Cardiac muscle cell (in vitro differentiated cells and primary cell): ENCODE data around the gene SSR1. TPM values are rescaled to one million over a fixed set of nuclear protein-coding genes. Genes with fewer than 3 reads are reported as not detected.
"Not testable (repeated sequence)": the region's sequence is repeated elsewhere in the genome, so short reads cannot be mapped to it uniquely, and the experiment has no call there.

Experiments
- DNase-seq, 2 donors: peaks; one replicate each; pipeline versions ENCODE4 v3.0.0 to v3.0.0-alpha.2; 2010 to 2017; ENCODE audit warnings: low read depth in 1 of 2, low spot score in 1 of 2
- H3K27ac ChIP-seq: fragments of 200-600 bp; sonication (generic); 2 replicates; pipeline ENCODE4 v1.5.1; 2016
- H3K27me3 ChIP-seq: fragments of 200-600 bp; sonication (generic); 2 replicates; pipeline ENCODE4 v1.6.0; 2016; ENCODE audit warnings: control low read depth
- H3K36me3 ChIP-seq: fragments of 200-600 bp; sonication (generic); 2 replicates; pipeline ENCODE4 v1.5.1; 2016; ENCODE audit warnings: control low read depth
- H3K4me1 ChIP-seq: fragments of 200-600 bp; sonication (generic); 2 replicates; pipeline ENCODE4 v1.8.1; 2017; ENCODE audit warnings: low read depth, mild to moderate bottlenecking, mixed run types
- H3K4me3 ChIP-seq: fragments of 200-600 bp; sonication (generic); 2 replicates; pipeline ENCODE4 v1.5.1; 2016; ENCODE audit warnings: mild to moderate bottlenecking
- H3K9me3 ChIP-seq: fragments of 200-600 bp; sonication (generic); 2 replicates; pipeline ENCODE4 v1.5.1; 2017; ENCODE audit warnings: low read depth, mild to moderate bottlenecking, control low read depth
- polyA plus RNA-seq: library from polyadenylated mRNA; unstranded; fragments of >200 nt; fragmentation: Nextera tagmentation; extraction: Ambion mirVana; gene quantifications from 2 replicates; pipeline ENCODE4 v1.2.1, GENCODE V29; 2016
- total RNA-seq: library from RNA; depleted of rRNA; stranded (reverse); fragments of >200 nt; gene quantifications from 2 replicates; pipeline ENCODE4 v1.2.3, GENCODE V29; 2016
- TF ChIP-seq, protein P1 (sequence below): IDR thresholded peaks from 2 replicates; pipeline ENCODE4 v1.5.1; 2012; ENCODE audit warnings: low read depth, mild to moderate bottlenecking, low read length

SSR1 gene
- total and polyA plus RNA-seq, 2 experiments from 2014 or later = 26.3 to 54.5 TPM

DNA sequence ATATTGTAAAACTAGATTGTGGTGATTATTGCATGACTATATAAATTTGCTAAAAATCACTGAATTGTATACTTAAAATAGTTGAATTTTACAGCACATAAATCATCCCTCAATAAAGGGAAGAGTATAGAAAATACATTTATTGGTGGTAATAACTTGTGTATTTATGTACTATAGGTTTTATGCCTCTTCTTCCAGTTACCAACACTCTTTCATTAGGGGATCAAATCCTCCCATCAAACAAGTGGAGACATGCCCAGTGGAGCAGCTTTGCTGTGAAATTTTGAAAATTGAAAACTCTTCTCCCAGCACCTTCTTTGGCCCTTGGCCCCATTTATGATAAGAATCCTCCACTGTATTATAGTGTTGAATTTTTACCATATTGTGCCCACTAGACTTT, 10.1 kb upstream of the SSR1 start:
- no peak for DNase-seq
- TF ChIP-seq, protein P1, sequence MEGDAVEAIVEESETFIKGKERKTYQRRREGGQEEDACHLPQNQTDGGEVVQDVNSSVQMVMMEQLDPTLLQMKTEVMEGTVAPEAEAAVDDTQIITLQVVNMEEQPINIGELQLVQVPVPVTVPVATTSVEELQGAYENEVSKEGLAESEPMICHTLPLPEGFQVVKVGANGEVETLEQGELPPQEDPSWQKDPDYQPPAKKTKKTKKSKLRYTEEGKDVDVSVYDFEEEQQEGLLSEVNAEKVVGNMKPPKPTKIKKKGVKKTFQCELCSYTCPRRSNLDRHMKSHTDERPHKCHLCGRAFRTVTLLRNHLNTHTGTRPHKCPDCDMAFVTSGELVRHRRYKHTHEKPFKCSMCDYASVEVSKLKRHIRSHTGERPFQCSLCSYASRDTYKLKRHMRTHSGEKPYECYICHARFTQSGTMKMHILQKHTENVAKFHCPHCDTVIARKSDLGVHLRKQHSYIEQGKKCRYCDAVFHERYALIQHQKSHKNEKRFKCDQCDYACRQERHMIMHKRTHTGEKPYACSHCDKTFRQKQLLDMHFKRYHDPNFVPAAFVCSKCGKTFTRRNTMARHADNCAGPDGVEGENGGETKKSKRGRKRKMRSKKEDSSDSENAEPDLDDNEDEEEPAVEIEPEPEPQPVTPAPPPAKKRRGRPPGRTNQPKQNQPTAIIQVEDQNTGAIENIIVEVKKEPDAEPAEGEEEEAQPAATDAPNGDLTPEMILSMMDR = no peak
- H3K4me3 ChIP-seq = no peak overlapping the region

DNA sequence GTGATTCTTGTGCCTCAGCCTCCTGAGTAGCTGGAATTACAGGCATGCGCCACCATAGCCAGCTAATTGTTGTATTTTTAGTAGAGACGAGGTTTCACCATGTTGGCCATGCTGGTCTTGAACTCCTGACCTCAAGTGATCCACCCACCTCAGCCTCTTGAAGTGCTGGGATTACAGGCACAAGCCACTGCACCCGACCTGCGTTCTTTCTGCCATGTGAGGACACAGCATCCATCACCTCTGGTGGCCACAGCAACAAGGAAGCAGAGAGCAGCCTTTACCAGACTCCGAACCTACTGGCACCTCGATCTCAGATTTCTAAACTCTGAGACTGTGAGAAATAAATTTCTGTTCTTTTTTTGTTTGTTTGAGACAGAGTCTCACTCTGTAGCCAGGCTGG, 8.9 kb upstream of the SSR1 start:
- H3K36me3 ChIP-seq, DNase-seq, H3K9me3 ChIP-seq, H3K4me1 ChIP-seq, H3K4me3 ChIP-seq, H3K27ac ChIP-seq, H3K27me3 ChIP-seq: not testable (repeated sequence)

More for the DNA sequence above, 10.1 kb upstream of the SSR1 start:
- Histone ChIP-seq H3K27ac (no peak overlapping the region), H3K27me3 (no peaks in the 10 kb centered on the region), H3K9me3 (no peaks in the 10 kb centered on the region), H3K4me1 (no peaks in the 10 kb centered on the region), H3K36me3 (no peaks in the 10 kb centered on the region)

DNA sequence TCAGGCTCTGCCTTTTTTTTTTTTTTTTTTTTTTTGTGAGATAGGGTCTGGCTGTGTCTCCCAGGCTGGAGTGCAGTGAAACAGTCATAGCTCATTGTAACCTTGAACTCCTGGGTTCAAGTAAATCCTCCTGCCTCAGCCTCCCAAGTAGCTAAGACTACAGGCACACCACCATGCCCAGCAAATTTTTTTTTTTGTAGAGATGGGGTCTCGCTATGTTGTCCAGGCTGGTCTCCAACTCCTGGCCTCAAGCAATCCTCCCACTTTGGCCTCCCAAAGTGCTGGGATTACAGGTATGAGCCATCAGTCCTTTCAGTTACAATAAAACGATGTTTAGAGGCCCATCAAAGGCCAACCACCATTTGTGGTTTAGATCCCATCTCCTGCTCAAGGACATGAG, 6.4 kb upstream of the SSR1 start:
- H3K4me1 ChIP-seq, H3K9me3 ChIP-seq, H3K36me3 ChIP-seq, H3K27ac ChIP-seq, DNase-seq, H3K27me3 ChIP-seq, H3K4me3 ChIP-seq: not testable (repeated sequence)

DNA sequence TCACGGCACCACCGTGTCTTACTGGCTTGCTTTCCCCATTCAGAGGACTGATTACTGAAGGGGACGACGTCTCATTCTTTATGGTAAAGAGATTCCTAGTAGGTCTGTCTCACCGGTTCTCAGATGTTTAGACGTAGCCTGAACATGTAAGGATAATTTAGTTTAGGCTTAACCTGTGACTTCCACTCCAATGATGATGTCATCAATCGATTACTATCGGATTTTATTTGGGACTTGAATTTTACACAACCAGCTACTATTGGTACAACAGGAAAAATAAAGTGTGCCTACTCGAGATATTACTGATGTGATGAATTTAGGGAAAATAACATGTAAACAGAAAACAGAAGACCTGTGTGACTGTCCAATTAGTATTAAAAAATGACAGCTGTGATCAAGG, 4.5 kb upstream of the SSR1 start:
- Histone ChIP-seq H3K9me3 (no peaks in the 10 kb centered on the region), H3K4me1 (no peaks in the 10 kb centered on the region), H3K27ac (no peak overlapping the region), H3K27me3 (no peaks in the 10 kb centered on the region), H3K36me3 (no peaks in the 10 kb centered on the region), H3K4me3 (no peak overlapping the region)
- TF ChIP-seq, protein P1 = no peak
- DNase-seq = no peak

DNA sequence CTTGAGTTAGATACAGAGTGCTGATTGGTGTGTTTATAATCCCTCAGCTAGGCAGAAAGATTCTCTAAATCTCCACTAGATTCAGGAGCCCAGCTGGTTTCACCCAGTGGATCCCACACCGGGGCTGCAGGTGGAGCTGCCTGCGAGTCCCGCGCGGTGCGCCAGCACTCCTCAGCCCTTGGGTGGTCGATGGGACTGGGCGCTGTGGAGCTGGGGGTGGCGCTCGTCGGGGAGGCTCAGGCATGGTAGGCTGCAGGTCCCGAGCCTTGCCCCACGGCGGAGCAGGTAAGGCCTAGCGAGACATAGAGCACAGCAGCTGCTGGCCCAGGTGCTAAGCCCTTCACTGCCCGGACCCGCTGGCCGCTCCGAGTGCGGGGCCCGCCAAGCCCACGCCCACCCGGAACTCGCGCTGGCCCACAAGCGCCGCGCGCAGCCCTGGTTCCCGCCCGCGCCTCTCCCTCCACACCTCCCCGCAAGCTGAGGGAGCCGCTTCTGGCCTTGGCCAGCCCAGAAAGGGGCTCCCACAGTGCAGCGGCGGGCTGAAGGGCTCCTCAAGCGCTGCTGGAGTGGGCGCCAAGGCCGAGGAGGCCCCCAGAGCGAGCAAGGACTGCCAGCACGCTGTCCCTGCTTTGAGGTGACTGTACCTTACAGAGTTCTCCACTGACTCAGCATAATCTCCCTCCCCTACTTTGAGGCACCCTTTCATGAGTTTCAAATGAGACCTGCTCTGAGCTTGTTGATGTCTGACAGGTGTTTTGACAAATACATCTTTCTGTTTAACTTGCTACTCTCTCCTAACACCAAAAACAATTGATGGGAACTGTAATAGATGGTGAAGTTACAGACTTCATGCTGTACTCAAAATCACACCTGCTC, 3.9 kb upstream of the SSR1 start:
- TF ChIP-seq, protein P1 = no peak
- DNase-seq = no peak

DNA sequence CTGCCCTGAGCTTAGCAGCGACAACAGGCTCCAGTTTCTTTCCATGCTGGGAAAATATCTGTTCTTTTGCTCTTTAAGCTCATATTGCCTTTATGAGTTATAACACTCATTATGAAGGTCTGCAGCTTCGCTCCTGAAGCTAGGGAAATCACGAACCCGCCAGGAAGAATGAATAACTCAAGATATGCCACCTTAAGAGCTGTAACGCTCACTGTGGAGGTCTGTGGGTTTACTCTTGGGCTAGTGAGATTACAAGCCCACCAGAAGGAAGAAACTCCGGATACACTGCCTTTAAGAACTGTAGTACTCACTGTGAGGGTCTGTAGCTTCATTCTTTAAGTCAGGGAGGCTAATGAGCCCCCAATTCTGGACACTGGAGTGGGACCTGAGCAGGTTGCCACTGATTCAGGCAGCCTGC, 3.0 kb upstream of the SSR1 start:
- Histone ChIP-seq H3K27ac (no peak overlapping the region), H3K9me3 (no peaks in the 10 kb centered on the region), H3K36me3 (no peaks in the 10 kb centered on the region), H3K4me1 (peaks cover 11% of the 10 kb centered on the region), H3K4me3 (no peak overlapping the region), H3K27me3 (no peaks in the 10 kb centered on the region)
- no peak for DNase-seq
- TF ChIP-seq, protein P1 = no peak

More for the DNA sequence above, 3.9 kb upstream of the SSR1 start:
- H3K4me1 ChIP-seq = peaks cover 2% of the 10 kb centered on the region
- no peak overlapping the region for H3K4me3 ChIP-seq
- H3K36me3 ChIP-seq = no peaks in the 10 kb centered on the region
- H3K27ac ChIP-seq = no peak overlapping the region
- no peaks in the 10 kb centered on the region for H3K9me3 ChIP-seq
- H3K27me3 ChIP-seq = no peaks in the 10 kb centered on the region

DNA sequence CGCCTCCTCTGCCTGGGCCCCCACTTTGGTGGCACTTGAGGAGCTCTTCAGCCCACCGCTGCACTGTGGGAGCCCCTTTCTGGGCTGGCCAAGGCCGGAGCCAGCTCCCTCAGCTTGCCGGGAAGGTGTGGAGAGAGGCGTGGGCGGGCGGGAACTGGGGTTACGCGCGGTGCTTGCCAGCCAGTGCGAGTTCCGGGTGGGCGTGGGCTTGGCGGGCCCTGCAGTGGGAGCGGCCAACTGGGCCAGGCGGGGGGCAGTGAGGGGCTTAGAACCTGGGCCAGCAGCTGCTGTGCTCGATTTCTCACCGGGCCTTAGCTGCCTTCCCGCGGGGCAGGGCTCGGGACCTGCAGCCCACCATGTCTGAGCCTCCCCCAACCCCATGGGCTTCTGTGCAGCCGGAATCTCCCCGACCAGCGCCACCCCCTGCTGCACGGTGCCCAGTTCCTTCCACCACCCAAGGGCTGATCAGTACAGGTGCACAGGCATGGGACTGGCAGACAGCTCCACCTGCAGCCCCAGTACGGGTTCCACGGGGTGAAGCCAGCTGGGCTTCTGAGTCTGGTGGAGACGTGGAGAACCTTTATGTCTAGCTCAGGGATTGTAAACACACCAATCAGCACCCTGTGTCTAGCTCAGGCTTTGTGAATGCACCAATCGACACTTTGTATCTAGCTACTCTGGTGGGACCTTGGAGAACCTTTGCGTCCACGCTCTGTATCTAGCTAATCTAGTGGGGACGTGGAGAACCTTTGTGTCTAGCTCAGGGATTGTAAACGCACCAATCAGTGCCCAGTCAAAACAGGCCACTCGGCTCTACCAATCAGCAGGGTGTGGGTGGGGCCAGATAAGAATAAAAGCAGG, 2.3 kb upstream of the SSR1 start:
- H3K4me3 ChIP-seq = not testable (repeated sequence)

More for the DNA sequence above, 2.3 kb upstream of the SSR1 start:
- H3K36me3 ChIP-seq, H3K27me3 ChIP-seq, H3K9me3 ChIP-seq, H3K27ac ChIP-seq, DNase-seq: not testable (repeated sequence)
- H3K4me1 ChIP-seq = peaks cover 11% of the 10 kb centered on the region
